Measurements from ENCODE around the gene SIK2.
"Not testable (repeated sequence)": the region's sequence is repeated elsewhere in the genome, so short reads cannot be mapped to it uniquely, and the experiment has no call there.

SIK2 gene

GRCh38 chr11:111703576-111703975, 101.3 kb downstream of the SIK2 start:
- no peak for FAIRE-seq

GRCh38 chr11:111707039-111707690, 104.9 kb downstream of the SIK2 start:
- no peak for FAIRE-seq

- no peak for FAIRE-seq
Measured at GRCh38 chr11:111707691-111708067, 105.4 kb downstream of the SIK2 start.

- FAIRE-seq, result no peak
Measured at GRCh38 chr11:111714522-111714921, 112.3 kb downstream of the SIK2 start.

GRCh38 chr11:111715142-111715816, 113.0 kb downstream of the SIK2 start:
- no peak for FAIRE-seq

GRCh38 chr11:111717660-111718059, 115.4 kb downstream of the SIK2 start:
- not testable (repeated sequence) for FAIRE-seq

- no peak for FAIRE-seq
Measured at GRCh38 chr11:111718436-111718835, 116.2 kb downstream of the SIK2 start.

- no peak for FAIRE-seq
Measured at GRCh38 chr11:111718859-111719258, 116.6 kb downstream of the SIK2 start.

GRCh38 chr11:111719379-111719778, 117.1 kb downstream of the SIK2 start:
- FAIRE-seq, result no peak

- FAIRE-seq, result no peak
Measured at GRCh38 chr11:111720801-111721494, 118.7 kb downstream of the SIK2 start.

GRCh38 chr11:111722501-111722900, 120.3 kb downstream of the SIK2 start:
- no peak for FAIRE-seq

- FAIRE-seq, result no peak
Measured at GRCh38 chr11:111723595-111723994, 121.3 kb downstream of the SIK2 start.

GRCh38 chr11:111724615-111725129, 122.4 kb downstream of the SIK2 start:
- FAIRE-seq, result no peak

- no peak for FAIRE-seq
Measured at GRCh38 chr11:111725621-111726020, 123.4 kb downstream of the SIK2 start.

GRCh38 chr11:111726301-111726713, 124.1 kb downstream of the SIK2 start:
- no peak for FAIRE-seq

- no peak for FAIRE-seq
Measured at GRCh38 chr11:111727431-111727830, 125.2 kb downstream of the SIK2 start.

- FAIRE-seq, result no peak
Measured at GRCh38 chr11:111729071-111729830, 127.0 kb downstream of the SIK2 start.

- FAIRE-seq, result no peak
Measured at GRCh38 chr11:111729831-111730311, 127.6 kb downstream of the SIK2 start.

- no peak for FAIRE-seq
Measured at GRCh38 chr11:111730871-111731591, 128.8 kb downstream of the SIK2 start.

GRCh38 chr11:111731821-111732220, 129.6 kb downstream of the SIK2 start:
- FAIRE-seq, result no peak

GRCh38 chr11:111733016-111733415, 130.8 kb downstream of the SIK2 start:
- no peak for FAIRE-seq

GRCh38 chr11:111733611-111734088, 131.4 kb downstream of the SIK2 start:
- no peak for FAIRE-seq
